Measurements from ENCODE around the gene RNF224.

DNA sequence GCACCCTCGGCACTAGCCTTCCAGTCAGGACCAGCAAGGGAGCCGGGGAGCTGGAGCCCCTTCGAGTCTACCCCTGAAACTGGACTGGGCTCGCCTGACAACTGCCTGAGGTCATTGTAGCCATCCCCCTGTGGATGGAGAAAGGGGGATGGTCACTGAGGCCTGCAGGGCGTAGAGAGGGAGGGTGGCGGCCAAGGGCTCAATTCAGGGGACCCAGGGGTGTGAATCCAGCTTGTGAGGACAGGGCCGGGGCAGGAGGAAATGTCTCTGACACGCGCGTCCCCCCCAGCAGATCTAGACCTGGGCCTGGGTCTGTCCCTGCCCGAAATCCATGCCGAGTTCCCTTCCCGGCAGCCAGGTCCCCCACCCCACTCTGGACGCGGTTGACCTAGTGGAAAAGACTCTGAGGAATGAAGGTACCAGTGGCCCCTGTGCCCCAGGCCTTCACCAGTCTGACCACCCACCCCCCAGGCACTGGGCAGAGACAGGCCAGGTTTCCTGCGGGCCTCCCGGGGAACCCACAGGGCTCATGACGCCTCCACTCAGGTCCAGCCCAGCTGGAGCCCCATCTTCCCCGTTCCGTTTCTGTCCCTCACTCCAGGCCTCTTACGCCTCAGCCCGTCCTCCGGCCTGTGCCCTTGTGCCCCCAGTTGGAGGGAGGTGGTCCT, 4.2 kb downstream of the RNF224 start:
- TF ChIP-seq CTCF (IDR thresholded peaks at IDR 0.05) (no peak), ZFX (IDR thresholded peaks at IDR 0.05; ENCODE audit: borderline replicate concordance) (no peak)

Measured in 22Rv1 (cell line).